ENCODE results near the gene ZNF217.
"Not testable (repeated sequence)": the region's sequence is repeated elsewhere in the genome, so short reads cannot be mapped to it uniquely, and the experiment has no call there.

The ZNF217 gene

DNA sequence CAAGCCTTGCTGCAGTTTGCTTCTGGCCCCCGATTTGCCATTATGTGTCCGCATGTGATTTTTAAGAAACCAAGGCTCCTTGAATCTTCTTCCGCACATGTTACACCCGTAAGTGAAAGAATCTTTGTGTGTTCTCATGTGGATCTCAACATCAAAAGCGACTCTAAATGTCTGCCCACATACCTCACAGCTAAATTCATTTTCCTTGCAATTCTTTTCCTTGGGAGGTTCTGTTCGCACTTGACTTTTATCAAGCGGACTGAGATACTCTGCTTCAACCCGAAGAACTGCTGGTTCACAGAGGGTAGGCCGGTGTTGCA, 11.4 kb downstream of the ZNF217 start:
- DNase-seq = no peak

- peak in 1 of 2 experiments; percentile 46 for DNase-seq
These were observed 12.0 kb downstream of the ZNF217 start for GRCh38 chr20:53581444-53582250.

DNA sequence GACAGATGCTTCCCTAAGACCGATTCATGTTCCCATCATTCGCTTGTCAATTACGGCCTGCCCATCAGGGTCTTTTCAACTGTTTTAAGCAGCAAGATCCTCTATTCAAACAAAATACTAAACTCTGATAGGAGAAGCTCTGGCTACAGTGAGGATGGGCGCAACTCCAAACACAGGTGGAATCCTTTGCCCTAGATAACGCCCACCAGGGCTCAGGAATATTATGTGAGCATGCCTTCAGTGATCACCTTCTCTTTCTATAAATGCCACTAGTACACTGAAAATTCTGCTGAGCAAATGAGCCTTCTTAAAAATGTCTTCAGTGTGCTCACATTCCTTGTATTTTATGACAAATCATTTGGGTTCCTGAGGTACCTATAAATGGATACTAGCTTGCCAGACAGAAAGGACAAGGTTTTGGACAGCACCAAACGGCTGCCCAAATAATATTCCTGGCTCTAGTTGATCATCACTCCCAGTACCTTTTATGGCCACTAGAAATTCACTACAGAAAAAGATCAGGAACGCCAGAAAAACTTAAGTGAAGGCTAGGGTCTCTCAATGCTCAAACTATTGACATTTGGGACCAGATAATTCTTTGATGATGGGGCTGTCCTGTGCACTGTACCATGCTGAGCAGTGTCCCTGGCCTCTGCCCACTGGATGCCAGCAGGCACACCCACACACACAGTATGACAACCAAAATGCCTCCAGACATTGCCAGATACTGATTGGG, 13.1 kb downstream of the ZNF217 start:
- no peak for DNase-seq

GRCh38 chr20:53579581-53580375, 13.9 kb downstream of the ZNF217 start:
- DNase-seq = peak in 1 of 2 experiments; percentile 40

- DNase-seq = no peak
These were observed 14.4 kb downstream of the ZNF217 start for GRCh38 chr20:53579266-53579580.

- DNase-seq = peak in 1 of 2 experiments; percentile 52
These were observed 15.0 kb downstream of the ZNF217 start for GRCh38 chr20:53578492-53579222.

GRCh38 chr20:53576586-53577318, 16.9 kb downstream of the ZNF217 start:
- no peak for DNase-seq

- DNase-seq = no peak
These were observed 17.5 kb downstream of the ZNF217 start for GRCh38 chr20:53576195-53576580.

- no peak for DNase-seq
These were observed 18.0 kb downstream of the ZNF217 start for GRCh38 chr20:53575481-53576194.

DNA sequence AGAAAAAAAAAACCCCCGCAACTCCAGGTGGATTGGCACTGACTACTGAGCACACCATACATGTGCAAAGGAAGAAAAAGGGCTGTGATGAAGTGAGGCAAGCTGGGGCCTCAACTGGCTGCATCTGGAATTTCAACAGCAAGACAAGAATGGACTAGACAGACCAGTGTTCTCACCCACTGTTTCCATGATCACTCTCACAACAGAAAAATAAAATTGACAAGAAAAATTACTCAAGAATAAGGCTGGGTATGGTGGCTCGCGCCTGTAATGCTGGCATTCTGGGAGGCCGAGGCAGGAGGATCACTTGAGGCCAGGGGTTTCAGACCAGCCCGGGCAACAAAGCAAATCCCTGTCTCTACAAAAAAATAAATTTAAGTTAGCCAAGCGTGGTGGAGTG, 18.8 kb downstream of the ZNF217 start:
- DNase-seq = no peak

DNA sequence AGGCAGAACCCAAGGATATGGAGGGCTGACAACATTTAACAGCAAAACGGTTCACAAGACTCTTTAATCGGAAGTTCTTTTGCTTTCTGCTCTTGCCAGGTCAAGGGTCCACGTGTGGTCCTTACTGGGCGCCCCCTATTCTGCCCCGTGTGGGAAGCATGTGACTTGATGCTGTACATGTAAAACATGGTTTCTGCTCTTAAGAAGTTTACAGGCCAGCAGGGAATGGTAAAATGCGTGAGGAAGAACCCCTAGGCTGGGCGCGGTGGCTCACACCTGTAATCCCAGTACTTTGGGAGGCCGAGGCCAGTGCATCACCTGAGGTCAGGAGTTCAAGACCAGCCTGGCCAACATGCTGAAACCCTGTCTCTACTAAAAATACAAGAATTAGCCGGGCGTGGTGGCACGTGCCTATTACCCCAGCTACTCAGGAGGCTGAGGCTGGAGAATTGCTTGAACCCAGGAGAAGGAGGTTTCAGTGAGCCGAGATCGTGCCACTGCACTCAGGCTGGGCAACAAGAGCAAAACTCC, 19.3 kb downstream of the ZNF217 start:
- DNase-seq = no peak

GRCh38 chr20:53571555-53572286, 21.9 kb downstream of the ZNF217 start:
- no peak for DNase-seq

DNA sequence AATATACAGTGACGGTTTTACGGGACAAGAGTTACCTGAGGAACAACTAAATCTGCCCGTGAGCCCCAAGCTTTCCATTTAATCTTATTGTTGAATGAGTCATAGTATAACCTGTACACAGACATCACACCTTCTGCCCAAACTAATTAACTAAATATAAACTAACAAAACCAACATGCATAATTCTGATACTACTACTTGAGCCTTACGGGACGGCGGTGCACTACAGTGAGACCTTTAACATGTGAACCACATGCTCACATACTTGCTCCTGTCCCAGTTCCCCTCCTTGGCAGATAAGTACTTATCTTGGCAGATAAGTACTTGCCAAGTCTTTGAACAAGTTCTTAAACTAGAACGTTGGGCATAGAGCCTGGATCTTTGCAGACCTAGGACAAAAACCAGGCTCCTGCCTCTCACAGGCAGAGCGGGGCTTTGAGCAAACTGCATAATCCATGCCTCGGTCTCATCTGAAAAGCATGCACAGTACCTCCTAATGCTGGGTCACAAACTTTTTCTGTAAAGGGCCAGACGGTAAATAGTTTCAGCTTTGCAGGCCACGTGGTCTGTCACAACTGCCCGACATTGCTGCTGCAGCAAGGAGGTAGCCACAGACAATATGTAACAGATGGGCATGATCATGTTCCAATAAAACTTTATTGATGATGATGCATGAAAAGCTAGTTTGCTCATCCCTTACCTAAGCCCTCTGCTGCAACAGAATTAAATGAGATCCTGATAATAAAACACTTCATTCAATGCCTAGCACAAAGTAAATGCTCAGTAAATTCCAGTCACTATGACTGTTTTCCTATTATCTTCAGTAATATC, 23.0 kb downstream of the ZNF217 start:
- DNase-seq = no peak

DNA sequence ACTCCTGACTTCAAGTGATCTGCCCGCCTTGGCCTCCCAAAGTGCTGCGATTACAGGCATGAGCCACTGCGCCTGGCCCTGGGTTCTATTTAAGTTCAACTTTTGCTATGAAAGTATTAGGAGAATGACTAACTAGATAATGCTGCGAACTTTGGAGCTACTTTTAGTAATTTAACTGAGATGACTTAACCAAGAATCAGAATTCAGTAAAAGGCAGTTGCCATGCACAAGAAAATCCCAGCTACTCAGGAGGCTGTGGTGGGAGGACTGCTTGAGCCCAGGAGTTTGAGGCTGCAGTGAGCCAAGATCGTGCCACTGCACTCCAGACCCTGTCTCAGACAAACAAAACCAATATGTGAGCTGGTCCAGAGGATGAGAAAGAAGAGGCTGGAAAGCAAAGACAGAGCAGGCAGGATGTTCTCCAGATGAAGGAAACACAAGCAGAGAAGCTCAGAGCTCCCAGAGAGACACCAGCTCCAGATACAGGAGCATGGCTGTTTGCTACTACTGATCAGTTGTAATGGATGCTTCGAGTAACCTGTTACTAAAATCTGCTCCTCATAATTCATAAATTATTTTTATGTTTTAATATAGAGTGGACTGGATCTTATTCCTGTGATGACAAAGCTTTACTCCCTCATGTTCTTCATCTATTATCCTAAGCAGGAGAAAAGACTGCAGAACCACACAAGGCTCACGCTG, 23.9 kb downstream of the ZNF217 start:
- no peak for DNase-seq

DNA sequence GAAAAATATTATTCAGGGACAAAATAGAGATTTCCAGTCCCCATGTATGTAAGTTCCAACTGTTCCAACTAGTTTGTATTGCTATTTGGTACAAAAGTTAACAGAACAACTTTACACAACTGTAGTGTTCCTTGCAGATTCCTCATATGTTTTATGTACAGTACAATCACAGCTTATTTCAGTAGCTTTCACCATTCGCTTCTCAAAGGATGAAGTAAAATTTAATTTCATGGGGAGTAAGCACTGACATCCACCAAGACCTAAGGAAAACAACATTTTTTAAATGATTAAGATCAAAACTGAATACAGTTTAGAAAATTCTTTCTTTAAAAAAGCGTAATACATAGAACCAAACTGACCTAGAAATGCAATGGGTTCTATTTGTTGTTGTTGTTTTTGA, 24.6 kb downstream of the ZNF217 start:
- DNase-seq = no peak

DNA sequence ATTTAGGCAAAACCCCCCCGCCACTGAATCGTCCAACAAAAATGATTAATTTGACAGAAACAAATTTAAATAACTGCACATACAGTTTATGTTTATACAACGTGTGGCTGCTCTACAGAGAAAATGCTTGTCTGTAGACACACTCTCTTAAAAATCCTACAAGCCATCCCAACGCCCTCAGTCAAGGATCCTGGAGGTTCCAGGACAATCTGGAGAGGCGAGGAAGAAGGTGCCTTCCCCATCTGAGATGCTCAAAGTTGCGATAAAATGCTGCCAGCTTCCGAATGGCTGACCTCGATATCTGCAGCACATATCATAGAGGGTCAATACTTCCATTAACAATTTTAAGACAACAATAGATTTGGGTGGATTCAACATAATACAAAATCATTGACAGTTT, 25.3 kb downstream of the ZNF217 start:
- no peak for DNase-seq

DNA sequence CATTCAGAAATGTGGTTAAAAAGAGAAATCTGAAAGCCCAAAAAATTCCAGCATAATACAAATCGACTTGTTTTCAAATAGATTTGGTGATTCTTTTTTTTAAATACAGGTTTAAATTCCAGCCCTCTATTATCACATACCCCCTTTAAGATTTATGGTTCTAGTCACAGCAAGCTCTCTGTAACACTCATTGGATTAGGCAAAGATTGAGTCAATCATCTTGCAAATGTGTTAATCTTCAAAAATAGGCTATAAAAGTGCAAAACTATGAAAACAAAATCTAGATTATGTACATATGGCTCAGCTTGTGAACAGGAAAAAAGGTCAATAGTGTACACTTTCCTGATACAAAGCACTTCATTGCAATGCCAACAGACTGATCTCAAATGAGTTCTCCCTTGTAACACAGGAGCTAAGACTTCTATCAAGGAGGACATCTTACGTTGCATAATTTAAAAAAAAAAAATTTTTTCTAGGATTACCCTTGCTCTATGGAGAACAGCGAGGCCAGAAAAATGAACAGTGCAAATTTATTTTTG, 26.2 kb downstream of the ZNF217 start:
- no peak for DNase-seq

- DNase-seq = not testable (repeated sequence)
These were observed 27.0 kb downstream of the ZNF217 start for GRCh38 chr20:53566623-53567022.

DNA sequence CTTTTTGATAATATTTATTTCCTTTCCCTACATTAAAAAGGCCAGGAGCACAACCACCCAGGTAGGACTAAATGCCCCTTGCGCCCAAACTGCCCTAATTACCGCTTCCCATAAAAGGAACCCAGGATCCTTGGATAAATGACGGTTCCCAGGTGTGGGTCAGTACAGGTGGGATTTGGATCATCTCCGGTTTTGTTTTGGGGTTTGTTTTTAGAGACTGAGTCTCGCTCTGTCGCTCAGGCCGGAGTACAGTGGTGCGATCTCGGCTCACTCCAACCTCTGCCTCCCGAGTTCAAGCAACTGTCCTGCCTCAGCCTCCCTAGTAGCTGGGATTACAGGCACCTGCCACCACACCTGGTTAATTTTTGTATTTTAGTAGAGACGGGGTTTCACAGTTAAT, 28.4 kb downstream of the ZNF217 start:
- no peak for DNase-seq
